Endothelial cell of umbilical vein (primary cell): Measurements from ENCODE around the gene CD44. TPM values are rescaled to one million over a fixed set of nuclear protein-coding genes. Genes with fewer than 3 reads are reported as not detected.

Source experiments
- BruUV-seq: library from RNA; stranded (reverse); fragments of 400-500 nt; replicated peaks from 2 replicates; lab custom pipeline; 2021; lab: Mats Ljungman, UMichigan
- CTCF ChIA-PET: fragments of 300-600, 350-600 bp; sonication (Branson Sonifier 250); formaldehyde crosslinking; loops from one replicate; lab custom pipeline; 2021; ENCODE audit warnings: antibody characterized with exemption, inconsistent platforms; lab: Charles Lee
- POLR2A ChIA-PET: fragments of 300-600, 350-600 bp; sonication (Branson Sonifier 250); formaldehyde crosslinking; loops from one replicate; lab custom pipeline; 2021; ENCODE audit warnings: antibody characterized with exemption, inconsistent platforms; lab: Charles Lee
- DNase-seq: peaks from one replicate; pipeline ENCODE4 v3.0.0-alpha.2; 2011; ENCODE audit warnings: low read depth, low spot score
- FAIRE-seq: peaks from 2 replicates; lab custom pipeline; 2011; peaks lifted over from hg19 to GRCh38; lab: Jason Lieb, UNC
- H2AFZ ChIP-seq: 2 replicates; pipeline ENCODE4 v1.6.0; 2012; ENCODE audit warnings: low read depth, low read length, control low read depth, inconsistent platforms
- H3K27ac ChIP-seq: 2 replicates; pipeline ENCODE4 v1.5.1; 2011; ENCODE audit warnings: low read depth, mild to moderate bottlenecking, control low read depth, low read length, moderate library complexity; ENCODE audit not compliant: insufficient read depth
- H3K27me3 ChIP-seq, 2 experiments: 2 replicates each; pipeline versions ENCODE4 v1.6.0 to v1.6.1; 2011; ENCODE audit warnings: low read length in 2 of 2, mixed read lengths in 1 of 2; ENCODE audit not compliant: control insufficient read depth in 2 of 2, insufficient read depth in 2 of 2
- H3K36me3 ChIP-seq, 2 experiments: 2 replicates in 1 of 2; 3 replicates in 1 of 2; pipeline ENCODE4 v1.5.1; 2011; ENCODE audit warnings: low read length in 2 of 2, mild to moderate bottlenecking in 1 of 2, moderate library complexity in 1 of 2; ENCODE audit not compliant: control insufficient read depth in 2 of 2, insufficient read depth in 2 of 2; ENCODE audit errors: extremely low read depth in 1 of 2
- H3K4me1 ChIP-seq: 3 replicates; pipeline ENCODE4 v1.5.1; 2011; ENCODE audit warnings: mild to moderate bottlenecking, low read length; ENCODE audit not compliant: control insufficient read depth, insufficient read depth; ENCODE audit errors: extremely low read depth
- H3K4me2 ChIP-seq: 2 replicates; pipeline ENCODE4 v1.6.1; 2011; ENCODE audit warnings: low read length, control low read depth, mixed read lengths; ENCODE audit not compliant: insufficient read depth
- H3K4me3 ChIP-seq, 3 experiments: fragments of 200-600 bp in 1 of 3; sonication (generic), shearing (Covaris generic) in 1 of 3; replicated peaks in 1 of 3; 2 replicates each; pipeline ENCODE4 v1.5.1; 2011 to 2016; ENCODE audit warnings: control low read depth in 3 of 3, low read length in 3 of 3, mild to moderate bottlenecking in 2 of 3, inconsistent platforms in 1 of 3, low read depth in 1 of 3, moderate library complexity in 1 of 3; ENCODE audit not compliant: insufficient read depth in 1 of 3
- H3K79me2 ChIP-seq: 2 replicates; pipeline ENCODE4 v1.6.0; 2012; ENCODE audit warnings: low read length, inconsistent platforms; ENCODE audit not compliant: control insufficient read depth, insufficient read depth
- H3K9ac ChIP-seq: replicated peaks from 2 replicates; pipeline ENCODE3; 2011; ENCODE audit warnings: low read length, control low read depth; ENCODE audit not compliant: insufficient read depth; ENCODE audit errors: extremely low read depth
- H3K9me1 ChIP-seq: replicated peaks from 3 replicates; pipeline ENCODE4 v1.6.0; 2011; ENCODE audit warnings: mild to moderate bottlenecking, low read length; ENCODE audit not compliant: control insufficient read depth, insufficient read depth; ENCODE audit errors: extremely low read depth
- H3K9me3 ChIP-seq: replicated peaks from 2 replicates; pipeline ENCODE4 v1.5.1; 2012; ENCODE audit warnings: low read length, inconsistent platforms; ENCODE audit not compliant: control insufficient read depth, insufficient read depth
- H4K20me1 ChIP-seq: replicated peaks from 2 replicates; pipeline ENCODE3; 2011; ENCODE audit warnings: mild to moderate bottlenecking, low read length; ENCODE audit not compliant: control insufficient read depth, insufficient read depth; ENCODE audit errors: extremely low read depth
- EZH2 ChIP-seq: IDR thresholded peaks from 2 replicates; pipeline ENCODE4 v1.6.1; 2012; ENCODE audit warnings: borderline replicate concordance, low read depth, mild to moderate bottlenecking, moderate library complexity, low read length, inconsistent platforms; ENCODE audit not compliant: severe bottlenecking
- FOS ChIP-seq: IDR thresholded peaks from 2 replicates; pipeline ENCODE4 v1.6.1; 2011; ENCODE audit warnings: mild to moderate bottlenecking, low read length, moderate library complexity, borderline replicate concordance; ENCODE audit not compliant: insufficient read depth
- GATA2 ChIP-seq: IDR thresholded peaks from 2 replicates; pipeline ENCODE4 v1.7.0; 2011; ENCODE audit warnings: low read depth, mild to moderate bottlenecking, moderate library complexity, mixed read lengths, low read length; ENCODE audit not compliant: insufficient read length, insufficient read depth
- JUN ChIP-seq: IDR thresholded peaks from 2 replicates; pipeline ENCODE4 v1.6.1; 2011; ENCODE audit warnings: borderline replicate concordance, low read depth; ENCODE audit not compliant: insufficient read length, insufficient read depth
- MYC ChIP-seq: IDR thresholded peaks from one replicate; pipeline ENCODE4 v1.6.1; 2011; ENCODE audit warnings: mild to moderate bottlenecking, low read depth, low read length
- POLR2A ChIP-seq: IDR thresholded peaks from 2 replicates; pipeline ENCODE4 v1.6.1; 2012; ENCODE audit warnings: low read depth, mild to moderate bottlenecking, control low read depth, low read length
- POLR2AphosphoS5 ChIP-seq: IDR thresholded peaks from 2 replicates; pipeline ENCODE4 v1.6.1; 2012; ENCODE audit warnings: low read depth, mild to moderate bottlenecking, control low read depth, low read length, moderate library complexity; ENCODE audit not compliant: insufficient read depth
- dilution Hi-C: fragments of 300-500 bp; cut with MboI; formaldehyde crosslinking; loops from one replicate; pipeline ENCODE4 v1.15.0; 2019; ENCODE audit warnings: low sequenced_read_pairs; ENCODE audit not compliant: extremely low pct_ligation_motif_present
- intact Hi-C: fragments of 100-400 bp; cut with micrococcal nuclease; formaldehyde crosslinking; loops from one replicate; pipeline ENCODE4 v1.10.0; 2022
- polyA plus RNA-seq, 4 experiments: library from polyadenylated mRNA; depleted of rRNA in 3 of 4; stranded (reverse) in 3 of 4; unstranded in 1 of 4; fragments of >200 nt; gene quantifications; 2 replicates each; pipeline versions ENCODE4 v1.2.1 to v1.2.3, GENCODE V29; 2011 to 2012; ENCODE audit warnings: missing spikeins in 1 of 4
- total RNA-seq: library from RNA; stranded (reverse); gene quantifications from 2 replicates; pipeline ENCODE4 v1.2.3, GENCODE V29; 2021
- TF ChIP-seq, protein P1 (sequence below), 2 donors: IDR thresholded peaks; 1 replicate in 1 of 2; 2 replicates in 1 of 2; pipeline ENCODE4 v1.5.1; 2011; ENCODE audit warnings: low read length in 2 of 2, mild to moderate bottlenecking in 2 of 2, moderate library complexity in 2 of 2, control low read depth in 1 of 2, inconsistent platforms in 1 of 2, low read depth in 1 of 2; ENCODE audit not compliant: insufficient read depth in 1 of 2; ENCODE audit errors: extremely low read depth in 1 of 2
- TF ChIP-seq, protein P2 (sequence below): IDR thresholded peaks from 2 replicates; pipeline ENCODE4 v1.6.1; 2011; ENCODE audit not compliant: insufficient read depth, insufficient read length

Gene CD44
- total and polyA plus RNA-seq, 2 donors (not counting 3 experiments of a cell fraction or from before 2014, with no cell fraction given): 25.5 to 26.3 TPM

DNA sequence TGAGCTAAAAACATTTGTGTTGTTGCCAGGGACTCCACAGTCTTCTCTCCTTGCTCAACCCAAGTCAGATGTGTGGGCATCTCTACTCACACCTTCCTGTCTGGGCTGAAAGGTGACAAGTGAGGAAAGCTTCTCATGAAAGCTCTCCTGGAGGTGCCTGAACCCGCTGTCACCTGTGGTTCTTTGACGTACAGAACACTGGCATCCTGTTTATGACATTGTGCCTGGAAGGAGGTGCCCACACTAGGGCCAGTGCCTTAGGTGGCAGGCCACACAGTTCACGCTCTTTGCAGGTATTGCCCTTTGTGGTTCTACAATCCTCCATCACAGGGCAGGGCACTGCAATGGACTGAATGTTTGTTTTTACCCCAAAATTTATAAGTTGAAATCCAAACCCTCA lies 108.5 kb downstream of the CD44 start:
- TF ChIP-seq, protein P1, sequence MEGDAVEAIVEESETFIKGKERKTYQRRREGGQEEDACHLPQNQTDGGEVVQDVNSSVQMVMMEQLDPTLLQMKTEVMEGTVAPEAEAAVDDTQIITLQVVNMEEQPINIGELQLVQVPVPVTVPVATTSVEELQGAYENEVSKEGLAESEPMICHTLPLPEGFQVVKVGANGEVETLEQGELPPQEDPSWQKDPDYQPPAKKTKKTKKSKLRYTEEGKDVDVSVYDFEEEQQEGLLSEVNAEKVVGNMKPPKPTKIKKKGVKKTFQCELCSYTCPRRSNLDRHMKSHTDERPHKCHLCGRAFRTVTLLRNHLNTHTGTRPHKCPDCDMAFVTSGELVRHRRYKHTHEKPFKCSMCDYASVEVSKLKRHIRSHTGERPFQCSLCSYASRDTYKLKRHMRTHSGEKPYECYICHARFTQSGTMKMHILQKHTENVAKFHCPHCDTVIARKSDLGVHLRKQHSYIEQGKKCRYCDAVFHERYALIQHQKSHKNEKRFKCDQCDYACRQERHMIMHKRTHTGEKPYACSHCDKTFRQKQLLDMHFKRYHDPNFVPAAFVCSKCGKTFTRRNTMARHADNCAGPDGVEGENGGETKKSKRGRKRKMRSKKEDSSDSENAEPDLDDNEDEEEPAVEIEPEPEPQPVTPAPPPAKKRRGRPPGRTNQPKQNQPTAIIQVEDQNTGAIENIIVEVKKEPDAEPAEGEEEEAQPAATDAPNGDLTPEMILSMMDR (IDR thresholded peaks at IDR 0.05; ENCODE audit: extremely low read depth in 1 of 2, insufficient read depth in 1 of 2, low read depth in 1 of 2, low read length in 2 of 2): no peak
- TF ChIP-seq, protein P2, sequence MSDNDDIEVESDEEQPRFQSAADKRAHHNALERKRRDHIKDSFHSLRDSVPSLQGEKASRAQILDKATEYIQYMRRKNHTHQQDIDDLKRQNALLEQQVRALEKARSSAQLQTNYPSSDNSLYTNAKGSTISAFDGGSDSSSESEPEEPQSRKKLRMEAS: no peak
- TF ChIP-seq GATA2 (no peak), EZH2 (no peak), JUN (no peak), POLR2A (no peak), FOS (no peak), MYC (no peak), POLR2AphosphoS5 (no peak)
- FAIRE-seq (no peak), DNase-seq (no peak)
- Histone ChIP-seq H3K36me3 (no peaks in the 10 kb centered on the region), H3K9ac (no peak overlapping the region), H3K27ac (no peak overlapping the region), H3K4me2 (no peak overlapping the region), H3K9me3 (no peaks in the 10 kb centered on the region), H3K27me3 (peaks cover 3 to 22% of the 10 kb centered on the region in 2 experiments), H3K4me3 (no peak overlapping the region), H3K4me1 (no peaks in the 10 kb centered on the region), H3K9me1 (no peaks in the 10 kb centered on the region), H3K79me2 (no peaks in the 10 kb centered on the region), H2AFZ (no peak overlapping the region), H4K20me1 (no peaks in the 10 kb centered on the region)
- dilution Hi-C loops: no loop called here
- CTCF ChIA-PET: interaction anchor here (1.1 to 1.6 kb wide), 2 partner anchors 10 to 13 kb away, joined by 3 to 5 read pairs; no protein-coding TSS in a partner anchor
- intact Hi-C loops: no loop called here
- BruUV-seq: no TSS peak
- POLR2A ChIA-PET: no interaction called here
